ENCODE data around the gene CCDC68.
"Not testable (repeated sequence)": the region's sequence is repeated elsewhere in the genome, so short reads cannot be mapped to it uniquely, and the experiment has no call there.

CCDC68 gene

GRCh38 chr18:54875063-54875462 lies 84.2 kb downstream of the CCDC68 start:
- DNase-seq (ENCODE audit: low read depth), result no peak

- DNase-seq (ENCODE audit: low read depth), result no peak
Observed at GRCh38 chr18:54873884-54874255, 85.4 kb downstream of the CCDC68 start.

GRCh38 chr18:54872681-54873080 lies 86.6 kb downstream of the CCDC68 start:
- DNase-seq (ENCODE audit: low read depth), result no peak

- DNase-seq (ENCODE audit: low read depth), result no peak
Observed at GRCh38 chr18:54871231-54871630, 88.0 kb downstream of the CCDC68 start.

GRCh38 chr18:54867131-54867530 lies 92.1 kb downstream of the CCDC68 start:
- DNase-seq (ENCODE audit: low read depth), result no peak

- no peak for DNase-seq (ENCODE audit: low read depth)
Observed at GRCh38 chr18:54860941-54861340, 98.3 kb downstream of the CCDC68 start.

GRCh38 chr18:54859667-54860421 lies 99.4 kb downstream of the CCDC68 start:
- DNase-seq (ENCODE audit: low read depth), result no peak

GRCh38 chr18:54857499-54857898 lies 101.8 kb downstream of the CCDC68 start:
- no peak for DNase-seq (ENCODE audit: low read depth)

GRCh38 chr18:54856105-54856646 lies 103.1 kb downstream of the CCDC68 start:
- DNase-seq (ENCODE audit: low read depth), result no peak

GRCh38 chr18:54855050-54855449 lies 104.2 kb downstream of the CCDC68 start:
- not testable (repeated sequence) for DNase-seq (ENCODE audit: low read depth)

GRCh38 chr18:54852780-54853675 lies 106.2 kb downstream of the CCDC68 start:
- DNase-seq (ENCODE audit: low read depth), result no peak

Measured in activated T-cell treated with anti-CD3 and anti-CD28 coated beads for 24 hours (primary cell).